HepG2 (cell line): ENCODE measurements around the gene CRLF3. TPM values are rescaled to one million over a fixed set of nuclear protein-coding genes. Genes with fewer than 3 reads are reported as not detected.
"Not testable (repeated sequence)": the region's sequence is repeated elsewhere in the genome, so short reads cannot be mapped to it uniquely, and the experiment has no call there.

Experiments
- ATAC-seq: fragments of 200-7000 bp; cut with Tn5 transposase; 3 replicates; pipeline ENCODE4 v1.9.1; 2020; ENCODE audit warnings: mild to moderate bottlenecking, moderate library complexity
- BruUV-seq: library from RNA; stranded (reverse); fragments of 400-500 nt; replicated peaks from 2 replicates; lab custom pipeline; 2021; lab: Mats Ljungman, UMichigan
- CTCF ChIA-PET: fragments of 300-600 bp; formaldehyde crosslinking; extraction: SDS; loops from one replicate; lab custom pipeline; 2021; ENCODE audit warnings: low total read pairs, inconsistent platforms, low intra/inter-chr PET ratio; lab: Yijun Ruan, JAX
- POLR2A ChIA-PET: fragments of 350-600 bp; sonication (Branson Sonifier 250); formaldehyde crosslinking; loops from one replicate; lab custom pipeline; 2020; ENCODE audit warnings: antibody characterized with exemption, inconsistent platforms; lab: Yijun Ruan, JAX
- DNase-seq: peaks from one replicate; pipeline ENCODE4 v3.0.0-alpha.2; 2015; ENCODE audit warnings: low spot score
- FAIRE-seq: peaks from 3 replicates; lab custom pipeline; 2011; peaks lifted over from hg19 to GRCh38; lab: Jason Lieb, UNC
- H2AFZ ChIP-seq: one replicate; pipeline ENCODE4 v1.6.1; 2011; ENCODE audit warnings: low read length, inconsistent platforms
- H3K27ac ChIP-seq: fragments of 300-600 bp; 3 replicates; pipeline ENCODE4 v1.8.0; 2011; ENCODE audit warnings: mixed run types, mild to moderate bottlenecking, mixed read lengths, low read length, inconsistent platforms; ENCODE audit not compliant: insufficient read depth; ENCODE audit errors: extremely low read length
- H3K27me3 ChIP-seq, 2 experiments: fragments of 200-600 bp in 1 of 2; 2 replicates in 1 of 2; 3 replicates in 1 of 2; pipeline versions ENCODE4 v1.6.0 to v1.8.0; 2011; ENCODE audit warnings: low read length in 2 of 2, mild to moderate bottlenecking in 2 of 2, moderate library complexity in 2 of 2, inconsistent platforms in 1 of 2; ENCODE audit not compliant: insufficient read depth in 2 of 2, control insufficient read depth in 1 of 2
- H3K36me3 ChIP-seq, 2 experiments: fragments of 200-600 bp in 1 of 2; replicated peaks in 1 of 2; 2 replicates in 1 of 2; 3 replicates in 1 of 2; pipeline versions ENCODE4 v1.5.1 to v1.8.0; 2011; ENCODE audit warnings: low read length in 2 of 2, inconsistent platforms in 1 of 2; ENCODE audit not compliant: insufficient read depth in 2 of 2, control insufficient read depth in 1 of 2
- H3K4me1 ChIP-seq: 2 replicates; pipeline ENCODE4 v1.5.1; 2012; ENCODE audit warnings: low read length, inconsistent platforms; ENCODE audit not compliant: insufficient read depth
- H3K4me2 ChIP-seq: 2 replicates; pipeline ENCODE4 v1.6.0; 2011; ENCODE audit warnings: low read depth, low read length, inconsistent platforms
- H3K4me3 ChIP-seq, 3 experiments: fragments of 200-600 bp in 1 of 3; sonication (generic), shearing (Covaris generic) in 1 of 3; replicated peaks in 1 of 3; 2 replicates each; pipeline ENCODE4 v1.5.1; 2011 to 2016; ENCODE audit warnings: low read length in 3 of 3, inconsistent platforms in 2 of 3, low read depth in 2 of 3, mild to moderate bottlenecking in 2 of 3, control low read depth in 1 of 3, mixed read lengths in 1 of 3; ENCODE audit not compliant: insufficient read depth in 1 of 3
- H3K79me2 ChIP-seq: one replicate; pipeline ENCODE4 v1.6.1; 2011; ENCODE audit warnings: low read length, inconsistent platforms; ENCODE audit not compliant: insufficient read depth
- H3K9ac ChIP-seq: 2 replicates; pipeline ENCODE4 v1.6.0; 2011; ENCODE audit warnings: mild to moderate bottlenecking, low read depth, low read length, inconsistent platforms; ENCODE audit not compliant: insufficient read depth
- H3K9me3 ChIP-seq: 2 replicates; pipeline ENCODE4 v1.5.1; 2012; ENCODE audit warnings: mild to moderate bottlenecking, low read length
- H4K20me1 ChIP-seq: 2 replicates; pipeline ENCODE4 v1.6.0; 2011; ENCODE audit warnings: inconsistent platforms, mild to moderate bottlenecking, low read length, moderate library complexity; ENCODE audit not compliant: insufficient read depth
- ASH2L ChIP-seq: fragments of 300-600, 200-600 bp; sonication (generic); IDR thresholded peaks from 2 replicates; pipeline ENCODE4 v1.7.0; 2017; ENCODE audit warnings: low read depth, mild to moderate bottlenecking, moderate library complexity, mixed read lengths, low read length; ENCODE audit not compliant: insufficient read length
- KLF9 ChIP-seq: IDR thresholded peaks from 2 replicates; pipeline ENCODE4 v1.6.1; 2016; ENCODE audit warnings: low read depth
- MXD1 ChIP-seq: sonication (generic); formaldehyde crosslinking; IDR thresholded peaks from 2 replicates; pipeline ENCODE4 v1.4.0; 2020; ENCODE audit warnings: mild to moderate bottlenecking, missing genetic modification reagents
- THAP9 ChIP-seq: sonication (generic); formaldehyde crosslinking; IDR thresholded peaks from 2 replicates; pipeline ENCODE4; 2020; ENCODE audit warnings: missing genetic modification reagents, mild to moderate bottlenecking, borderline replicate concordance
- TRIM22 ChIP-seq: fragments of 450-650 bp; IDR thresholded peaks from 2 replicates; pipeline ENCODE4 v1.6.1; 2017
- ZBTB25 ChIP-seq: IDR thresholded peaks from 2 replicates; pipeline ENCODE4 v1.6.1; 2018; ENCODE audit warnings: missing genetic modification reagents
- ZNF256 ChIP-seq: sonication (generic); formaldehyde crosslinking; conservative IDR thresholded peaks from 2 replicates; pipeline ENCODE4 v1.4.0; 2020; ENCODE audit warnings: missing genetic modification reagents
- ZNF7 ChIP-seq: IDR thresholded peaks from 2 replicates; pipeline ENCODE4 v1.6.1; 2016; ENCODE audit warnings: missing biosample characterization, missing genetic modification reagents
- ZNF747 ChIP-seq: sonication (generic); formaldehyde crosslinking; IDR thresholded peaks from 2 replicates; pipeline ENCODE4 v1.8.1; 2023; ENCODE audit warnings: missing genetic modification reagents, mild to moderate bottlenecking, borderline replicate concordance
- WGBS: methylation state at CpG from one replicate; pipeline ENCODE4 v1.1.6; 2017; ENCODE audit warnings: low lambda C conversion rate; 5-methylcytosine and 5-hydroxymethylcytosine counted together
- in situ Hi-C: cut with HindIII; loops from 2 replicates; pipeline ENCODE4 v1.10.0; 2017; ENCODE audit warnings: low pct_unique_long_range_greater_than_20kb; ENCODE audit not compliant: extremely low pct_ligation_motif_present
- intact Hi-C: fragments of 100-400 bp; cut with micrococcal nuclease; formaldehyde crosslinking; loops from one replicate; pipeline ENCODE4 v1.10.0; 2022; ENCODE audit not compliant: unreplicated experiment
- polyA plus RNA-seq, 8 experiments: library from polyadenylated mRNA; depleted of rRNA in 3 of 8; stranded (reverse) in 7 of 8; unstranded in 1 of 8; fragments of >200 nt; fragmentation: Illumina TruSeq in 4 of 8; extraction: Trizol in 4 of 8; gene quantifications; 2 replicates each; pipeline versions ENCODE4 v1.2.1 to v1.2.3, GENCODE V29; 2011 to 2016; ENCODE audit warnings: low read depth in 4 of 8, missing spikeins in 1 of 8, mixed read lengths in 1 of 8; ENCODE audit not compliant: insufficient read depth in 1 of 8
- total RNA-seq, 5 experiments: library from RNA; depleted of rRNA; stranded (reverse); fragments of >200 nt; fragmentation: Illumina TruSeq; extraction: Trizol; gene quantifications; 2 replicates each; pipeline ENCODE4 v1.2.3, GENCODE V29; 2016; ENCODE audit warnings: low read depth in 1 of 5

Gene CRLF3
- total and polyA plus RNA-seq, 2 of the 13 experiments (the other 11 are each of a cell fraction or from before 2014, with no cell fraction given): 6.4 to 9.1 TPM

GRCh38 chr17:30823421-30823820 lies 1.1 kb downstream of the CRLF3 start:
- intact Hi-C loops (no loop called here), in situ Hi-C loops (no loop called here)
- Histone ChIP-seq H3K9ac (peak overlapping the region; percentile 79), H4K20me1 (no peaks in the 10 kb centered on the region; the same call in 1 of the 2 replicates), H3K4me1 (peaks cover 57% of the 10 kb centered on the region), H3K36me3 (peaks cover 0 to 2% of the 10 kb centered on the region in 2 experiments; a peak in 1 of 5 replicates), H3K79me2 (peaks cover 47% of the 10 kb centered on the region), H3K27ac (no peak overlapping the region)
- 83% methylated on average over 7 of the region's 7 CpGs for WGBS
- DNase-seq: no peak
- no peak for TF ChIP-seq ZNF747 (CRISPR knock-in tag)
- TF ChIP-seq ASH2L: no peak
- TF ChIP-seq ZNF256: no peak
- no peak for TF ChIP-seq ZNF7
- no peak for TF ChIP-seq ZBTB25
- TF ChIP-seq THAP9 (CRISPR knock-in tag): no peak
- TF ChIP-seq MXD1 (CRISPR knock-in tag): no peak
- no peak for TF ChIP-seq KLF9 (CRISPR knock-in tag)
- TF ChIP-seq TRIM22: no peak
- TF ChIP-seq, all 625 proteins: peak for 0
- H3K4me2 ChIP-seq: peak overlapping the region; percentile 62
- POLR2A ChIA-PET: no interaction called here
- H3K27me3 ChIP-seq: no peaks in the 10 kb centered on the region; a peak in 1 of 5 replicates
- H2AFZ ChIP-seq: no peak overlapping the region
- no TSS peak for BruUV-seq
- no peaks in the 10 kb centered on the region for H3K9me3 ChIP-seq
- CTCF ChIA-PET: no interaction called here
- ATAC-seq: no peak
- FAIRE-seq: no peak
- H3K4me3 ChIP-seq: peak overlapping the region; percentile 80 to 96 (median 86); a peak in 5 of 6 replicates

GRCh38 chr17:30822919-30823318 lies 1.6 kb downstream of the CRLF3 start:
- ATAC-seq, H3K27me3 ChIP-seq, H3K27ac ChIP-seq, FAIRE-seq, in situ Hi-C loops, BruUV-seq, H3K4me3 ChIP-seq, H3K9me3 ChIP-seq, H2AFZ ChIP-seq, DNase-seq, intact Hi-C loops, H3K9ac ChIP-seq, CTCF ChIA-PET, H4K20me1 ChIP-seq, H3K36me3 ChIP-seq, POLR2A ChIA-PET: not testable (repeated sequence)
- Histone ChIP-seq H3K4me1 (peaks cover 57% of the 10 kb centered on the region), H3K4me2 (peak overlapping the region; percentile 18; the same call in 1 of the 2 replicates), H3K79me2 (peaks cover 47% of the 10 kb centered on the region)
- WGBS: 92% methylated on average over 14 of the region's 14 CpGs
